ENCODE measurements around the gene SLC35G2.

The SLC35G2 gene

DNA sequence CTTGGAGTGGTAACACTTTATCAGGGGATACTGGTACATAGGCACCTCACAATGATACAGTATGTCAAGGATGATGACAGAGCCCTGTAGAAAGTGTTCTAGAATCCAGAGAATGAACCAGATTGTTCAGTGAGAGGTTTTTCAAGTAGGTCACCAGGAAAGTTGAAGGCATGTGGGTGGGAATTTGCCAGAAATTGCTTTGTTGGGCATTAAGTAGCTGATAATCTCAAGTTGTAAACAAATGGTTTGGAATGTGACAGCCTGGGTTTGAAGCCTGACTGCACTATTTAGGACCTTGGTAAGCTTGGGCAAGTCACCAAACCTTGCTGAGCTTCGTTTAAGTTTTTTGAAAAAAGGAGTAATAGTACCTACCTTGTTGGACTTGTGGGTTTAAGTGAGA lies 12.5 kb downstream of the SLC35G2 start:
- Histone ChIP-seq H3K79me2 (ENCODE audit: insufficient read depth, low read length) (no peaks in the 10 kb centered on the region), H3K4me2 (ENCODE audit: low read depth, low read length, poor library complexity, severe bottlenecking) (no peak overlapping the region), H3K27ac (ENCODE audit: low read depth, low read length) (no peak overlapping the region), H3K36me3 (ENCODE audit: low read length) (no peaks in the 10 kb centered on the region), H2AFZ (ENCODE audit: low read depth, low read length, severe bottlenecking) (no peak overlapping the region), H3K27me3 (ENCODE audit: low read length) (no peaks in the 10 kb centered on the region), H3K9me3 (ENCODE audit: insufficient read depth, low read length) (no peaks in the 10 kb centered on the region), H3K4me3 (ENCODE audit: insufficient read depth, low read length, poor library complexity, severe bottlenecking) (no peak overlapping the region), H4K20me1 (ENCODE audit: low read depth, low read length) (no peaks in the 10 kb centered on the region), H3F3A (ENCODE audit: insufficient read depth) (peaks cover 9% of the 10 kb centered on the region; the same call in 1 of the 2 replicates), H3K9ac (ENCODE audit: low read length) (no peak overlapping the region), H3K9me2 (replicated peaks; ENCODE audit: insufficient read depth, low read length) (no peaks in the 10 kb centered on the region)
- no peak for TF ChIP-seq EZH2phosphoT487 (conservative IDR thresholded peaks at IDR 0.05; ENCODE audit: low read length)
- TF ChIP-seq, protein P1, sequence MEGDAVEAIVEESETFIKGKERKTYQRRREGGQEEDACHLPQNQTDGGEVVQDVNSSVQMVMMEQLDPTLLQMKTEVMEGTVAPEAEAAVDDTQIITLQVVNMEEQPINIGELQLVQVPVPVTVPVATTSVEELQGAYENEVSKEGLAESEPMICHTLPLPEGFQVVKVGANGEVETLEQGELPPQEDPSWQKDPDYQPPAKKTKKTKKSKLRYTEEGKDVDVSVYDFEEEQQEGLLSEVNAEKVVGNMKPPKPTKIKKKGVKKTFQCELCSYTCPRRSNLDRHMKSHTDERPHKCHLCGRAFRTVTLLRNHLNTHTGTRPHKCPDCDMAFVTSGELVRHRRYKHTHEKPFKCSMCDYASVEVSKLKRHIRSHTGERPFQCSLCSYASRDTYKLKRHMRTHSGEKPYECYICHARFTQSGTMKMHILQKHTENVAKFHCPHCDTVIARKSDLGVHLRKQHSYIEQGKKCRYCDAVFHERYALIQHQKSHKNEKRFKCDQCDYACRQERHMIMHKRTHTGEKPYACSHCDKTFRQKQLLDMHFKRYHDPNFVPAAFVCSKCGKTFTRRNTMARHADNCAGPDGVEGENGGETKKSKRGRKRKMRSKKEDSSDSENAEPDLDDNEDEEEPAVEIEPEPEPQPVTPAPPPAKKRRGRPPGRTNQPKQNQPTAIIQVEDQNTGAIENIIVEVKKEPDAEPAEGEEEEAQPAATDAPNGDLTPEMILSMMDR (IDR thresholded peaks at IDR 0.05; ENCODE audit: insufficient read depth, low read length, poor library complexity, severe bottlenecking), result no peak

DNA sequence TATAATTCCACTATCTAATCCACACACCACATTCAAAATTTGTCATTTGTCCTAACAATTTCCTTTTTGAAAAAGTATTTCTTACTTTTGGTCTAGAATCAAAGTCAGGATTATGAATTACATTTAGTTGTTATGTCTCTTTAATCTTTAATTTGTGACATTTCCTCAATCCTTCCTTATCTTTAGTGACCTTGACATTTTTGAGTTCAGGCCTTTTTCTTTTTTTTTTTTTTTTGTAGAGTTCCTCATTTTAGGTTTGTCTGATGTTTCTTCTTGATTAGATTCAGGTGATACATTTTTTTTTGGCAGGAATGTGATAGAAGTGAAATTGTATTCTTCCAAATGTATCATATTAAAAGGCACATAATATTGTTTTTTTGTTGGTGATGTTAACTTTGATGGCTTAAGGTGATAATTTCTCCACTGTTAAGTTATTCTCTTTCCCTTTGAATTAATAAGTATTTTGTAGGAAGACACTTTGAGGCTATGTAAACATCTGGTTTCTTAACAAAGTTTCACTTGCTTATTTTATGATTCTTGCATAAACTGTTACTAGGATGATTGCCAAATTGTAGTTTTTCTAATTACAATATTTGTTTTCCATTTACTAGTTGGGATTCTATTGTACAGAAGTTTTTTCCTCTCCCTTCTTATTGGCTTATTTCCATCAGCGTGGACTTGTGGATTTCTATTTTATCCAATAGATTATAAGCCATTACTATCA lies 16.3 kb downstream of the SLC35G2 start:
- no peaks in the 10 kb centered on the region for H3K79me2 ChIP-seq (ENCODE audit: insufficient read depth, low read length)
- no peaks in the 10 kb centered on the region for H3K9me3 ChIP-seq (ENCODE audit: insufficient read depth, low read length)
- H3K9me2 ChIP-seq (replicated peaks; ENCODE audit: insufficient read depth, low read length), result no peaks in the 10 kb centered on the region
- H2AFZ ChIP-seq (ENCODE audit: low read depth, low read length, severe bottlenecking), result no peak overlapping the region
- no peak overlapping the region for H3K4me2 ChIP-seq (ENCODE audit: low read depth, low read length, poor library complexity, severe bottlenecking)
- no peak overlapping the region for H3K9ac ChIP-seq (ENCODE audit: low read length)
- H3K27me3 ChIP-seq (ENCODE audit: low read length), result no peaks in the 10 kb centered on the region
- no peaks in the 10 kb centered on the region for H4K20me1 ChIP-seq (ENCODE audit: low read depth, low read length)
- H3K27ac ChIP-seq (ENCODE audit: low read depth, low read length), result no peak overlapping the region
- H3K4me3 ChIP-seq (ENCODE audit: insufficient read depth, low read length, poor library complexity, severe bottlenecking), result no peak overlapping the region
- H3F3A ChIP-seq (ENCODE audit: insufficient read depth), result peaks cover 9% of the 10 kb centered on the region; the same call in 1 of the 2 replicates
- no peak for TF ChIP-seq EZH2phosphoT487 (conservative IDR thresholded peaks at IDR 0.05; ENCODE audit: low read length)
- TF ChIP-seq, protein P1 (IDR thresholded peaks at IDR 0.05; ENCODE audit: insufficient read depth, low read length, poor library complexity, severe bottlenecking), result no peak
- no peaks in the 10 kb centered on the region for H3K36me3 ChIP-seq (ENCODE audit: low read length)

DNA sequence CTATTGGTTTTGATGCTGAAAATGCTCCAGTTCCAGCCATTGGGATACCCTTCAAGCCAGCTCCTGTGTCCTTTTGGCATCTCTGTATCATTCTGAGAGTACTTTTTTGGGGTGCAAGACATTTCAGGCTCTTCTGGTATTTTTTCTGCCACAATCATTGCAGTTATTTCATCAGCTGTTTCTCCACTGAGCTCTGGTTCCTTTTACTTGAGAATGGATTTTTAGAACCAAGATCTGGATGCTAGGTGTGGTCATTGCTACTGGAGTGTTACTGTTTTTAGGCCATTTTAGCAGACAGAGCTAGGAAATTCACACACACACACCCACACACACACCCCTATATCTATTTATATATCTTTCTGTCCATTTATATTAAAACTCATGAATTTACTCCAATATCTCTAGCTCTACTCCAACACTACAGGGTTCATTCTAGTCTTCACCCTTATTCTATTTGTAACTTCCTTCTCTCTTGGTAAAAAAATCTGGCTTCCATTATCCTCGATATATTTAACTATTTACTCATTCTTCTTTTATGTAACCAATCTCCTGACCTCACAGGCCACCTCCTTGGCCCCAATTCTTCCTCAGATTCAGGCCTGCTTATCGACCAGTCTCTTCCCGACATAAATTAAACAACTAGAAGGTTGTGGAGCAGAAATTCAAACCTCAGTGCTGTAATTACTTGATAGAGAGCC lies 17.0 kb downstream of the SLC35G2 start:
- no peak overlapping the region for H3K4me2 ChIP-seq (ENCODE audit: low read depth, low read length, poor library complexity, severe bottlenecking)
- TF ChIP-seq, protein P1 (IDR thresholded peaks at IDR 0.05; ENCODE audit: insufficient read depth, low read length, poor library complexity, severe bottlenecking), result no peak
- TF ChIP-seq EZH2phosphoT487 (conservative IDR thresholded peaks at IDR 0.05; ENCODE audit: low read length), result no peak
- H3K79me2 ChIP-seq (ENCODE audit: insufficient read depth, low read length), result no peaks in the 10 kb centered on the region
- no peak overlapping the region for H2AFZ ChIP-seq (ENCODE audit: low read depth, low read length, severe bottlenecking)
- H3K9me3 ChIP-seq (ENCODE audit: insufficient read depth, low read length), result no peaks in the 10 kb centered on the region
- H3F3A ChIP-seq (ENCODE audit: insufficient read depth), result peaks cover 9% of the 10 kb centered on the region; the same call in 1 of the 2 replicates
- H3K4me3 ChIP-seq (ENCODE audit: insufficient read depth, low read length, poor library complexity, severe bottlenecking), result no peak overlapping the region
- no peaks in the 10 kb centered on the region for H4K20me1 ChIP-seq (ENCODE audit: low read depth, low read length)
- H3K27ac ChIP-seq (ENCODE audit: low read depth, low read length), result no peak overlapping the region
- no peak overlapping the region for H3K9ac ChIP-seq (ENCODE audit: low read length)
- H3K27me3 ChIP-seq (ENCODE audit: low read length), result no peaks in the 10 kb centered on the region
- H3K36me3 ChIP-seq (ENCODE audit: low read length), result no peaks in the 10 kb centered on the region
- no peaks in the 10 kb centered on the region for H3K9me2 ChIP-seq (replicated peaks; ENCODE audit: insufficient read depth, low read length)

All from SU-DHL-6 (cell line).